ENCODE data around the gene BLCAP. TPM values are rescaled to one million over a fixed set of nuclear protein-coding genes. Genes with fewer than 3 reads are reported as not detected.
A peak's percentile ranks its signal among the peaks of the same experiment; 100 is the strongest.

Gene BLCAP
- total and polyA plus RNA-seq, 2 of the 4 experiments (the other 2 are of a cell fraction): 17.7 to 67.3 TPM

DNA sequence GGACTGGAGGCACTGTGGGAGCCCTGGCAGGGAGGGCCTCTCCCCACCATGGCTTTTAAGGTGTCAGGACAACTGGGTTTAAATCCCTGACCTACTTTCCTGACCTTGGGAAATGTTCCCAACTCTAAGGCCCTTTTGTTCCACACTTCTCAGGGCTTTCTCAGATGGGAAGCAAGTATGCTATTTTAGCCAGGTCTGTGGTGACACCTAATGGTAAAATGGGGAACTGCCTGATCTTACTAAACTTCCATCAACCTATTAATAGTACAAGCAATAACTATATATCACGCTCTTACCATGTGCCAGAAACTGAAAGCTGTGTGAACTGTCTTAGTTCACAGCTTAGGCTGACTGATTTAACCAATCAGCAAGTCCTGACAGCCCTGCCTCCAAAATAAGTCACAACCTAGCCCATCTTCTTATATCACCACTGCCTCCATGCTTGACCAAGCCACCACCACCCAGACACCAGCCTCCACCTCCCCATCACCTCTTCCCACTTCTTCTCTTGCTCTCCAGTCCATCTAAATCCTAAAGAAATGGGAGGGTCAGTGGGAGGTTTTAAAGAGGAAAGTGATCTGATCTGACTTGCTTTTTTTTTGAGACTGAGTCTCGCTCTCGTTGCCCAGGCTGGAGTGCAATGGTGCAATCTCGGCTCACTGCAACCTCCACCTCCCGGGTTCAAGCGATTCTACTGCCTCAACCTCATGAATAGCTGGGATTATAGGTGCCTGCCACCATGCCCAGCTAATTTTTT, 6.9 kb upstream of the BLCAP start:
- Histone ChIP-seq H4K8ac (ENCODE audit: low read depth in 2 of 2, low read length in 2 of 2) (no peak overlapping the region), H3K27me3 (ENCODE audit: control insufficient read depth, insufficient read depth, low read length) (peaks cover 14% of the 10 kb centered on the region), H3K23ac (ENCODE audit: low read depth, low read length) (no peak overlapping the region), H3K4me1 (ENCODE audit: control insufficient read depth, insufficient read depth, low read length) (no peaks in the 10 kb centered on the region), H4K20me1 (ENCODE audit: insufficient read depth, low read length) (no peaks in the 10 kb centered on the region), H3K36me3 (ENCODE audit: control insufficient read depth, insufficient read depth, low read length) (no peaks in the 10 kb centered on the region), H3K9me3 (ENCODE audit: control insufficient read depth, insufficient read depth, low read length) (no peaks in the 10 kb centered on the region), H2AK9ac (replicated peaks; ENCODE audit: low read depth, low read length, poor library complexity) (no peak overlapping the region), H2BK20ac (ENCODE audit: low read depth, low read length) (no peak overlapping the region), H3K56ac (ENCODE audit: extremely low read depth, insufficient read depth, low read length) (no peak overlapping the region), H3K9ac (ENCODE audit: low read depth, low read length) (no peak overlapping the region), H3K4ac (ENCODE audit: low read depth, low read length) (no peak overlapping the region), H3K9me1 (ENCODE audit: insufficient read depth, low read length) (no peaks in the 10 kb centered on the region), H3K4me3 (ENCODE audit: insufficient read depth, low read depth, low read length) (no peak overlapping the region), H4K91ac (ENCODE audit: insufficient read depth, low read depth, low read length) (no peak overlapping the region), H4K5ac (ENCODE audit: low read depth, low read length) (no peak overlapping the region; the same call in 1 of the 2 replicates), H2AFZ (replicated peaks; ENCODE audit: low read length, poor library complexity) (peak overlapping the region; percentile 73), H3K14ac (replicated peaks; ENCODE audit: low read depth, low read length) (no peak overlapping the region), H2AK5ac (ENCODE audit: low read depth, low read length) (peak overlapping the region; percentile 49; the same call in 1 of the 2 replicates), H3K27ac (ENCODE audit: insufficient read depth, low read length) (no peak overlapping the region), H2BK15ac (ENCODE audit: low read depth, low read length) (no peak overlapping the region), H3K18ac (ENCODE audit: low read depth, low read length) (no peak overlapping the region), H2BK120ac (ENCODE audit: low read depth, low read length) (no peak overlapping the region), H2BK5ac (ENCODE audit: low read depth, low read length, poor library complexity, severe bottlenecking) (no peak overlapping the region), H3K79me1 (ENCODE audit: low read depth in 1 of 2, low read length in 2 of 2) (no peaks in the 10 kb centered on the region), H3K4me2 (ENCODE audit: low read depth, low read length) (no peak overlapping the region)
- BruUV-seq (replicated peaks): no TSS peak
- dilution Hi-C loops (cut with HindIII; ENCODE audit: low sequenced_read_pairs, unreplicated experiment): no loop called here
- WGBS, 2 experiments (ENCODE audit: extremely low coverage in 2 of 2, insufficient read length in 1 of 2): 67% methylated on average over 1 of the region's 6 CpGs; no CpG with 5 or more reads in 1 of the 2 experiments
- ChIA-PET POLR2A (ENCODE audit: unreplicated experiment) (no interaction called here), CTCF (interaction anchor here (1.0 to 1.1 kb wide), 3 partner anchors 150 to 339 kb away, joined by 3 read pairs; no protein-coding TSS in a partner anchor)
- intact Hi-C loops (cut with micrococcal nuclease): loop anchor here (1.0 to 2.0 kb wide), 4 partner anchors 150 to 342 kb away; no protein-coding TSS in a partner anchor
- ATAC-seq (ENCODE audit: low read depth) (peak; percentile 98), DNase-seq (peak; percentile 77)
- in situ Hi-C loops (cut with MboI; ENCODE audit: low sequenced_read_pairs): loop anchor here (5.0 kb wide), 2 partner anchors 262 to 337 kb away; no protein-coding TSS in a partner anchor
- TF ChIP-seq SMC3 (IDR thresholded peaks at IDR 0.05; ENCODE audit: low read depth, low read length) (peak; percentile 93), RFX5 (IDR thresholded peaks at IDR 0.05; ENCODE audit: low read depth, low read length) (no peak), POLR2A (IDR thresholded peaks at IDR 0.05; ENCODE audit: low read depth, low read length) (peak; percentile 49; the same call in 1 of the 2 replicates), RAD21 (IDR thresholded peaks at IDR 0.05; ENCODE audit: low read length) (peak; percentile 99), CEBPB (IDR thresholded peaks at IDR 0.05; ENCODE audit: low read depth, low read length) (no peak)
- TF ChIP-seq, protein P1, sequence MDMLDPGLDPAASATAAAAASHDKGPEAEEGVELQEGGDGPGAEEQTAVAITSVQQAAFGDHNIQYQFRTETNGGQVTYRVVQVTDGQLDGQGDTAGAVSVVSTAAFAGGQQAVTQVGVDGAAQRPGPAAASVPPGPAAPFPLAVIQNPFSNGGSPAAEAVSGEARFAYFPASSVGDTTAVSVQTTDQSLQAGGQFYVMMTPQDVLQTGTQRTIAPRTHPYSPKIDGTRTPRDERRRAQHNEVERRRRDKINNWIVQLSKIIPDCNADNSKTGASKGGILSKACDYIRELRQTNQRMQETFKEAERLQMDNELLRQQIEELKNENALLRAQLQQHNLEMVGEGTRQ (IDR thresholded peaks at IDR 0.05; ENCODE audit: low read depth, low read length): no peak
- TF ChIP-seq, protein P2, sequence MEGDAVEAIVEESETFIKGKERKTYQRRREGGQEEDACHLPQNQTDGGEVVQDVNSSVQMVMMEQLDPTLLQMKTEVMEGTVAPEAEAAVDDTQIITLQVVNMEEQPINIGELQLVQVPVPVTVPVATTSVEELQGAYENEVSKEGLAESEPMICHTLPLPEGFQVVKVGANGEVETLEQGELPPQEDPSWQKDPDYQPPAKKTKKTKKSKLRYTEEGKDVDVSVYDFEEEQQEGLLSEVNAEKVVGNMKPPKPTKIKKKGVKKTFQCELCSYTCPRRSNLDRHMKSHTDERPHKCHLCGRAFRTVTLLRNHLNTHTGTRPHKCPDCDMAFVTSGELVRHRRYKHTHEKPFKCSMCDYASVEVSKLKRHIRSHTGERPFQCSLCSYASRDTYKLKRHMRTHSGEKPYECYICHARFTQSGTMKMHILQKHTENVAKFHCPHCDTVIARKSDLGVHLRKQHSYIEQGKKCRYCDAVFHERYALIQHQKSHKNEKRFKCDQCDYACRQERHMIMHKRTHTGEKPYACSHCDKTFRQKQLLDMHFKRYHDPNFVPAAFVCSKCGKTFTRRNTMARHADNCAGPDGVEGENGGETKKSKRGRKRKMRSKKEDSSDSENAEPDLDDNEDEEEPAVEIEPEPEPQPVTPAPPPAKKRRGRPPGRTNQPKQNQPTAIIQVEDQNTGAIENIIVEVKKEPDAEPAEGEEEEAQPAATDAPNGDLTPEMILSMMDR (conservative IDR thresholded peaks at IDR 0.05; ENCODE audit: low read depth, low read length): peak; percentile 93
